Measurements from ENCODE around the gene RTL1. TPM values are rescaled to one million over a fixed set of nuclear protein-coding genes. Genes with fewer than 3 reads are reported as not detected.

RTL1 gene
- total and polyA plus RNA-seq, 12 donors = not detected

DNA sequence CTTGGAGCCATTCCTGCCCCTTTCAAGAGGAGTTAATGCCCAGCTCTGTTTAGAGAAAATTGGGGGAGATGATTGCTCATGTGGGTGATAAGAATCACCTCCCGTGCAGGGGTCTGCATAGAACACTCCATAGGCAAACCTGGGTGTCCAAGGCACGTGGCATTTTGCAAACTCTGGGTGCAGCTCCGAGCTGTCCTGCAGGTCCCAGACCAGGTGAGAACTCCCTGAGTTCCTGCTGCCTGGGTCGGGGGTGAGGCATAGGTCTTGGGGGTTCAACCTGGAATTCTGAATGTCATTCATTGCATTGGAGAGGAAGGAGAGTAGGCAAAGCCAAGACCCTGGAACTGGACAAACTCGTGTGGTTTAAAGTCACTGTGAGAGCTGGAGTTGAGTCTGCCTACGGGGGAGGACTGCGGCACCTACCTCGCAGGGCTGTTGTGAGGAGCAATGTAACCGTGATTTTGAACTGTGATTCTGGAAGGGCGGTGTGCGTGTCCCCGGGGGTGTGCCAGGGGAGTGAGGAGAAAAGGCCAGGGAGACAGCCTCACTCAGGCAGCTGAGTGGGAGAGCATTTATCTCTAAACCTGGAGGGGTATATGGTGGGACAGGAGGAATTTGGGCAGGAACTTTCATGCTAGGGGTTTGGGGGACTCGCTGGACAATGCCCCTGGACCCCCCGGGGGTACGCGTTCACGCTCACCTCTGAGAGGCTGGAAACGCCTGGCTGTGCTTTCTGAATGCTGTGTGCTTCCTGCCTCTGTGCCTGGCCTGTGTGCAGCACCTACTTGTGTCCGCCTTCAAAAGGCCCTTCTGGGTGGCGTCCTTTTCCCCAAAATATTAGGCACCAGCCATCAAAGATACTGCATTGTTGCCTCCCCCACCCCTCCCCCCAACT is 47.2 kb downstream of the RTL1 start:
- H3K36me3 ChIP-seq = no peaks in the 10 kb centered on the region
- WGBS, 2 donors = 85 to 86% methylated on average over 20 of the region's 20 CpGs
- intact Hi-C loops (cut with DNase I) = loop anchor here in 2 of 10 donors (10.0 kb wide), 2 partner anchors 378 to 768 kb away; no protein-coding TSS in a partner anchor
- DNase-seq (no peak), ATAC-seq (no peak)
- TF ChIP-seq, protein P1, sequence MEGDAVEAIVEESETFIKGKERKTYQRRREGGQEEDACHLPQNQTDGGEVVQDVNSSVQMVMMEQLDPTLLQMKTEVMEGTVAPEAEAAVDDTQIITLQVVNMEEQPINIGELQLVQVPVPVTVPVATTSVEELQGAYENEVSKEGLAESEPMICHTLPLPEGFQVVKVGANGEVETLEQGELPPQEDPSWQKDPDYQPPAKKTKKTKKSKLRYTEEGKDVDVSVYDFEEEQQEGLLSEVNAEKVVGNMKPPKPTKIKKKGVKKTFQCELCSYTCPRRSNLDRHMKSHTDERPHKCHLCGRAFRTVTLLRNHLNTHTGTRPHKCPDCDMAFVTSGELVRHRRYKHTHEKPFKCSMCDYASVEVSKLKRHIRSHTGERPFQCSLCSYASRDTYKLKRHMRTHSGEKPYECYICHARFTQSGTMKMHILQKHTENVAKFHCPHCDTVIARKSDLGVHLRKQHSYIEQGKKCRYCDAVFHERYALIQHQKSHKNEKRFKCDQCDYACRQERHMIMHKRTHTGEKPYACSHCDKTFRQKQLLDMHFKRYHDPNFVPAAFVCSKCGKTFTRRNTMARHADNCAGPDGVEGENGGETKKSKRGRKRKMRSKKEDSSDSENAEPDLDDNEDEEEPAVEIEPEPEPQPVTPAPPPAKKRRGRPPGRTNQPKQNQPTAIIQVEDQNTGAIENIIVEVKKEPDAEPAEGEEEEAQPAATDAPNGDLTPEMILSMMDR (IDR thresholded peaks at IDR 0.05) = no peak
- no peak overlapping the region for H3K4me3 ChIP-seq
- H3K27ac ChIP-seq = no peak overlapping the region
- peaks cover 0 to 26% (median 5%) of the 10 kb centered on the region in 7 donors for H3K27me3 ChIP-seq
- H3K9me3 ChIP-seq = no peaks in the 10 kb centered on the region
- H3K4me1 ChIP-seq = no peaks in the 10 kb centered on the region

GRCh38 chr14:100855256-100855930 is 48.1 kb downstream of the RTL1 start:
- intact Hi-C loops (cut with DNase I) = loop anchor here in 2 of 10 donors (10.0 kb wide), 2 partner anchors 379 to 769 kb away; no protein-coding TSS in a partner anchor
- TF ChIP-seq, protein P1 (IDR thresholded peaks at IDR 0.05) = no peak
- no peak overlapping the region for H3K4me3 ChIP-seq
- 84 to 85% methylated on average over 18 of the region's 18 CpGs for WGBS, 2 donors
- no peaks in the 10 kb centered on the region for H3K9me3 ChIP-seq
- peaks cover 0 to 26% (median 5%) of the 10 kb centered on the region in 7 donors for H3K27me3 ChIP-seq
- H3K36me3 ChIP-seq = no peaks in the 10 kb centered on the region
- no peak overlapping the region for H3K27ac ChIP-seq
- no peak for ATAC-seq
- H3K4me1 ChIP-seq = no peaks in the 10 kb centered on the region
- DNase-seq = no peak

- H3K9me3 ChIP-seq = no peaks in the 10 kb centered on the region
- H3K36me3 ChIP-seq = no peaks in the 10 kb centered on the region
- no peak for ATAC-seq
- H3K4me1 ChIP-seq = peaks cover 0 to 4% (median 0%) of the 10 kb centered on the region in 9 donors
- no peak for DNase-seq
- TF ChIP-seq, protein P1 (IDR thresholded peaks at IDR 0.05) = no peak
- H3K27ac ChIP-seq = no peak overlapping the region
- 91 to 92% methylated on average over 5 of the region's 5 CpGs for WGBS, 2 donors
- H3K27me3 ChIP-seq = peaks cover 0 to 20% (median 0%) of the 10 kb centered on the region in 7 donors
- intact Hi-C loops (cut with DNase I) = loop anchor here in 2 of 10 donors (10.0 kb wide), 2 partner anchors 380 to 770 kb away; no protein-coding TSS in a partner anchor
- H3K4me3 ChIP-seq = no peak overlapping the region
Observed at GRCh38 chr14:100854435-100854834, 49.1 kb downstream of the RTL1 start.

GRCh38 chr14:100851946-100852620 is 51.4 kb downstream of the RTL1 start:
- 79 to 80% methylated on average over 14 of the region's 14 CpGs for WGBS, 2 donors
- Histone ChIP-seq H3K36me3 (no peaks in the 10 kb centered on the region), H3K4me1 (peaks cover 0 to 9% (median 0%) of the 10 kb centered on the region in 9 donors), H3K27me3 (peaks cover 0 to 2% (median 0%) of the 10 kb centered on the region in 7 donors), H3K9me3 (no peaks in the 10 kb centered on the region), H3K27ac (no peak overlapping the region), H3K4me3 (no peak overlapping the region)
- TF ChIP-seq, protein P1 (IDR thresholded peaks at IDR 0.05) = no peak
- DNase-seq (no peak), ATAC-seq (peak in 6 of 8 donors; percentile 51 to 79 (median 62))
- intact Hi-C loops (cut with DNase I) = loop anchor here in 2 of 10 donors (10.0 kb wide), 2 partner anchors 383 to 773 kb away; no protein-coding TSS in a partner anchor
